HG03378 (cell line): ENCODE data around the gene ULBP3.

Experiments used
- ATAC-seq: cut with Tn5 transposase; IDR thresholded peaks from one replicate; pipeline ENCODE4 v1.9.1; 2021; ENCODE audit warnings: mild to moderate bottlenecking, moderate library complexity; ENCODE audit not compliant: unreplicated experiment

Gene ULBP3

DNA sequence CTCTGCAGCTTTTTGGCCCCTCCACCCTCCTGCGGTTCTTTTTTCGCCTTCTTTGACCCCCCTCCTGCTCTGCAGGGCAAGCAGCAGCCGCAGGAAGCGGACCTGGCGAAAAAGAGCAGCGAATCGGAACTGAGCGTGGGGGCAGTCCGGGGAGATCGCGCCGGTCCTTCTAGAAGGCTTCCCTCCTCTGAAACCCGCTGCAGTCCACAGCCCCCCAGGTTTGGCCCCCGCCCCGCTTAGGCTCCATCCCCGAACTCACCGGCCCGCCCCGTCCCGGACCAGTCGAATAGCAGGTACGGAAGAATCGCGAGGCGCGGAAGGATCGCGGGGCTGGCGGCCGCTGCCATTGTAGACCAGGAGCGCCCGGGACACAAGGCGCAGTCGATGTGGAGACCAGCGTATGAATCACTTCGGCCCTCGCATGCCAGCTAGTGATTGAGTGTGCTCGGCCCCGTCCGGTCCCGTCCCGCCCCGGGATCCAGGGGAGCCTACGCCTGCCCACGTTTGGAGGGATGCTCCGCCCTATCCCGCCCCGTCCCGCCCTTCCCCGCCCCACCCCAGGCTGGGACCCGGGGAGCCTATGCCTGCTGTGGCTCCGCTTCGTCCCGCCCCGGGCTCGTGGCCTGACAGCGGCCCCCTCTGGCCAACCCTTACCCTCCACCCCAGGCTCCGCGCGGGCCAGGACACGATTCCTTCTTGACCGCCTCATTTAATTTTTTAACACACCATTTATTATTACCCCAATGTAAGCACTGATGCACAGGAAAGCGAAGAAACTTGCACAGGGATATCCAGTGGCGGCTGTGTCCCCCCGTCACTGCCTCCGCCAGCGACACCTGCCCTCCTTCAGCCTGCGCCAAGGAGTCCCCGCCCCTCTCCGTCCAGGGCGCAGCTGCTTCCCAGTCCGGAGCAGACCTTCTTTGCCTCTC is at the start of gene ULBP3:
Gene ULBP3 (minus strand): TSS at position 402 of the 929 bp plus-strand sequence. CDS start 55 bp downstream, at position 347.
- no peak for ATAC-seq

DNA sequence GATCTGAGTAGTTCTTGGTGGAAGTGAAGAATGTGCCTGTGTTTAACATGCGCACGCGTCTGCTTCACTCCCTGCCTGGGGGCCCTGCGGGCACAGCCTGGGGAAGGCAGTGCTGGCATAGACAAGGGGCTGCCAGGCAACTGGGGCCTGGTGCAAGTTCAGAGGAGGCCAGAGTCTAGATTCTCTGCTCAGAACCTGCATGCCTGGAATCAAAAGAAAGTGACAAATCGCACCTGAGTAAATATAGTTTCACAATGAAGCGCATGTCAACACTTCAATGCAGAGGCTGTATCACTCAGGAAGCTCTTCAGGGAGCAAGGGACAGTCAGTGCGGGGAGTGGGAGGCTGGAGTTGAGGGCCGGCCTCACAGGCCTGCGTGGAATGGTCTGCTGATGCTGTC is 49.7 kb upstream of the ULBP3 start:
- ATAC-seq, result no peak

DNA sequence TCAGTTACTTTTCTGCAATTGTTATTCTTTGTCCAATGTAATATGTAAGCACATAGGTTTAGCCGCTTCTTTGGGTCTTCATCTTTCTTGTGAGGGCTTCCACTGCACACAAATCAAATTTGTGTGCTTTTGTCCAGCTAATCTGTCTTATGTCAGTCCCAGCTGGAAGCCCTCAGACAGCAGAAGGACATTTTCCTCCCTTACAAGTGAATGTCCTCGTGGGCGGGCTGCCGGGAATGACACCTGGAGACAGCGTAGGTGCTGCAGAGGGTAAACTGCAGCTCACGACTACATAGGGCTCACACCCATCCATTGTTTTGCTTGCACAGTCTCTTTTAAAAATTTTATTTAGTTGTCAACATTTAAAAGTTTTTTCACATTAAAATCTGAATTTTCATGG is 49.3 kb upstream of the ULBP3 start:
- no peak for ATAC-seq

DNA sequence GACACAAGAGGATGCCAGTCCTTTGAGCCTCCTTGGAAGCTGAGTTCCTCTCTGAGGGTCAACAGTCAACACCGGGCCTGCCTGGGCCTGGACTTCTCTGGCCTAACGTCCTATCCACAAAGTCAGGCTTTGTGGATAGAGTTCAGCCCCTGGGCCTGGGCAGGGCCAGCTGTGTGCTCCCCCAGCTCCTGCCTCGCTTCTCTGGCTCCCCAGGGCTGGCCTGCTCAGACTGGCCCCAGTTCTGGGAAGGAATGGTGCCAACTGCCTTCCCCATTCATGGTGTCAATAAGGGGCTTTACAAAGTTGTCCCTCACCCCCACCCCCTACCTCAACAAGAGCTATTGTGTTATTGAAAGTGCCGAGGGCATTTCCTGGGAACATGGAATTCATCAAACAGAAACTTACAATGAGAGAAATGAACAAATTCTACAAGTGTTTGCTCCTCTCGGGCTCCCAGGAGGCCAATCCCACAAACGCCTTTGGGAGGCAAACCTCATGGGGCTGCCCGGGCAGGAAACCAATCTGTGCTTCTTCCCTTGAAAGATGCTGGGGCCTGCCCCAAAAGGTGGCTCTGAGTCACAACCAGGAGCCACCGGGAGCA is 47.4 kb upstream of the ULBP3 start:
- ATAC-seq, result no peak

DNA sequence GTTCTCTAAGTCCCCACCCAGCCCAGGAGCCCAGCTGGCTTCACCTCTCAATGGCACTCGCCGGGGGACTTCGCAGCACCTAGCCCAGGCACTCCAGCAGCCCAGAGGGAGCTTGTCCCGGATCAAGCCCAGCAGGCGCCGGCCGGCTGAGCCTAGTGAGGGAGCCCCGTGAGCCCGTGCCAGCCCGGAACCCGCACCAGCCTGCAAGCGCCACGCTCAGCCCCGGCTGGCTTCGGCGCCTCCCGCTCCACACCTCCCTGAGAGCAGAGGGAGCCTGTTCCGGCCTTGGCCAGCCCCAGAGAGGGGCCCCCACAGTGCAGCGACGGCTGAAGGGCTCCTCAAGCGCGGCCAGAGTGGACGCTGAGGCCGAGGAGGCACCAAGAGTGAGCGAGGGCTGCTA is 46.8 kb upstream of the ULBP3 start:
- ATAC-seq, result no peak

DNA sequence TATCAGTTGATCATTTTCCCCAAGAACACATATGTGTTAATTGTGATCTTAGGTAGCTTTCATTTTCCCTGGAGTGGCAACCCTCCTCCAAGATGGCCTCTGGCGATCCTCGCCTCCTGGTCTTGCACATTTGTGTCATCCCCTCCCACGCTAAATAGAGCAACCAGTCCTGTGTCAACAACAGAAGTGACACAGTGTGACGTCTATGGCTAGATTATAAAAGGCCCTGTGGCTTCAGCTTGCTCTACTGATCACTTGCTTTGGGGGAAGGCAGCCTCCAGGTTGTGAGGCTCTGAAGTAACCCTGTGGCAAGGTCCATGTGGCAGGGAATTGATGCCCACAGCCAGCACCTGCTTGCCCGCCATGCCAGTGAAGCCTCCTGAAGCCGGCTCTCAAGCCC is 43.3 kb upstream of the ULBP3 start:
- no peak for ATAC-seq

DNA sequence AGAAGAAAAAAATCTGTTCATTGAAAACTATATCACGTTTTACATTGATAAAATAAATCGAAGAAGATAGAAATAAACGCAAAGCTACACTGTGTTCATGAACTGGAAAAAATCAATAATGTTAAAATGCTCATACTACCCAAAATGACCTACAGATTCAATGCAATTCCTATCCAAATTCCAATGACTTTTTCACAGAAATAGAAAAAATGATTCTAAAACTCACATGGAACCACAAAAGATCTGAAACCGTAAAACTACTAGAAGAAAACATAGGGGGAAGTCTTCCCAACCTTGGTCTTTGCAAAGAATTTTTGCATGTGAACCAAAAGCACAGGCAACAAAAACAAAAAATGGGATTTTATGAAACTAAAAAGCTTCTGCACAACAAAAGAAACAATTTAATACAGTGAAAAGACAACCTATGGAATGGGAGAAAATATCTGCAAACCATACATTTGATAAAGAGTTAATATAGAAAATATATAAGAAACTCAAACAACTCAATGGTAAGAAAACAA is 33.9 kb upstream of the ULBP3 start:
- ATAC-seq, result no peak

DNA sequence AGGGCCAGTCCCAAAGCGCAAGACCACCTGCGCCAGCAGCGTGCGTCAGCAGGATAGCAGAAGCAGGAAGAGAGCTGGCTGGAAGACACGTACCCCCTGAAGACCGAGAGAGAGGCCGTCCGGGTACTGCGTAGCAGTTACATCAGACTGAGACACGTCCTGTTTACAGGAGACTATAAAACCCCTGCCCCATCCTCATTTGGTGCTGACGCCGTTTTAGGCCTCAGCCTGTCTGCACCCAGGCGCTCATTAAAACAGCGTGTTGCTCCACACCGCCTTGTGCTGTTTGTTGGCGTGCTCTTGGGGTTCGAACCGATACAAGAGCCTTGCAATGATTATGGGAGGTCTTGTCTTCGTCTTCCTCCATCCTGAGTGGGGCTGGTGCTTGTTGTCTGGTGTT is 31.8 kb upstream of the ULBP3 start:
- ATAC-seq, result no peak

DNA sequence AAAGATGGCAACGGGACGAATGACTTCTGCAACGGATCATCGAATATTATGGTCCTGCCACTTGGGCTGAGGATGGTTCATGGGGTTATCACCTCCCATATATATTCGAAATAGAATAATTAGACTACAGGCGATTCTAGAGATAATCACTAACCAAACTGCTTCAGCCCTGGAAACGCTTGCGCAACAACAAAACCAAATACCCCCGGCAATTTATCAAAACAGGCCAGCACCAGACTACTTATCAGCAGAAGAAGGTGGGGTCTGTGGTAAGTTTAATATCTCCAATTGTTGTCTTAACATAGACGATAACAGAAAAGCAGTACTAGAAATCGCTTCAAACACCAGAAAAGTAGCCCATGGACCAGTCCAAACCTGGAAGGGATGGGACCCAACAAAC is 31.0 kb upstream of the ULBP3 start:
- no peak for ATAC-seq

DNA sequence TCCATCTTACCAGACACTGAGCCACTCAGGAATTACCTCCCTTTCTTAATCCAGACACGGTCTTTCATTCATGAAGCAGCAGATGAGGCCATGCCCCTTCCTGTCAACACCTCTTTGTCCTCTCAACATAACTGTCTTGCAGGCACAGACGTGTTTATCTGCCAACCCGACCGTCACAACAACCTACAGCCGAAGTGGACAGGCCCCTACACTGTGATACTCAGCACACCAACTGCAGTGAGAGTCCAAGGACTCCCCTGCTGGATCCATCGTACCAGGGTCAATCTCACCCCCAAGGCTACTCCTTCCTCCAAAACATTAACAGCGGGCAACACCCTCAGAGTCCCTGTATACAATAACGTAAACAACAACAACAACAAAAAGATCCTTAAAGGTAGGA is 30.6 kb upstream of the ULBP3 start:
- ATAC-seq, result no peak

DNA sequence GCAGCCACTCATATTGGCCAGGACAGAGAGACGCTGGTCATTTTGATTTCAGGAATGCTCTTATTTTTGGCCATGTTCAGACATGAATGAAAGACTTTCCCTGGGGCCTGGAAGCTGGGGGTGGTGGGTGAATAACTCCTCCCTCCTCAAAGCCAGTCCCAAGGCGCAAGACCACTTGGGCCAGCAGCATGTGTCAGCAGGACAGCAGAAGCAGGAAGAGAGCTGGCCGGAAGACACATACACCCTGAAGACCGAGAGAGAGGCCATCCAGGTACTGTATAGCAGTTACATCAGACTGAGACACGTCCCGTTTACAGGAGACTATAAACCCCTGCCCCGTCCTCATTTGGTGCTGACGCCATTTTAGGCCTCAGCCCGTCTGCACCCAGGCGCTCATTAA is 29.2 kb upstream of the ULBP3 start:
- ATAC-seq, result no peak

DNA sequence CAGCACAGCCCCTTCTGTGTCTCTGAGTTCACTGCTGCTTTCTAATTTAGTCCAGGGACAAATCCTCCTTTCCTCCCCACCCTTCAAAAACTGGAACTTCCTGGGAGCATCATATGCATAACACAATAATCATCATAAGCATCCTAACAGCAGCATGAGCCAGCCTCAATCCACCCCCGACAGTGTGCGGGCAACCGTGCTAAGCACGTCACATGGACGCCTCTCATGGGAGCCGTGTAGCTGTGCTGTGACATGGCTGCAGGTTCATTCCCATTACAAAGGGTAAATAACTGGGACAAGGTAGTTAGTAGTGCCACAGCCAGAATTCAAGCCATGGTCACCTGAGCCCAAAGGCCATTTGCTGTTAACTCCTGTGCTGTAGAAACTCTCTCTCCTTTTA is 24.5 kb upstream of the ULBP3 start:
- ATAC-seq, result no peak

DNA sequence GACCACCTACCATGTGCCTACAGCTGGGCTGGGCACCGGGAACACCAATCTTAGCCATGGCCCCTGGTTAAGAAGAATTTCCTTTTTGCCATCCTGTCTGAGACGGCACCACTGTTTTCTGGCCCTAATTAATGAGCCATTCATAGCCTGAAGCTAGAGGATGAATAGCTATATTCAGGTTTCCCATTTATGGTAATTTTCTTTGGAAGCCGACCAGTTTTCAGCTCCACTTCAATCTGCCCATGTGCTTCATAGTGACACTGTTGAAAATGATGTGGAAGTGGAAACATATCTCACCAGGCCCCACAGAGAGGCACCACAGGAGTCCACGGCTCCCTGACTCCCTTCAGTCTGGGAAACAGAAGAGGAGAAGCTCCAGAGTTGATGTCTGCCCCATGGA is 22.6 kb upstream of the ULBP3 start:
- ATAC-seq, result no peak

DNA sequence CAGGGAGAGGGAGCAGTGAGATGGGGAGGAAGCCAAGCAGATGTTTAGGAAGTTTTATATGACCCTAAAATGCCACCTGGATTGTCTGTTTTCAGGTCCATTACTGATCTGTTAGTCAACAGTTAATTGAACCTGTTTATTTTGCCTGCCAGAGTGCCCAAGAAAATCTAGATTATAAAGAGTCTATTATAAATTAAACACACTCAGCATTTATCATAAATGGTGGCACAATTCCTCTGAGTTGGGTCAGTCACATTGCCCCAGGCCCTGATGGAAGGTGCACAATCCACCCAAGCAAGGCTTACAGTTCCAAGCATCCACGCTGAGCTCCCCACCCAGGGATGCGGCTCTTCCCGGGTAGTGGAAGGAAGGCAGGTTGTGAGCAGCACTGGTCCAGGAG is 21.4 kb upstream of the ULBP3 start:
- ATAC-seq, result no peak

DNA sequence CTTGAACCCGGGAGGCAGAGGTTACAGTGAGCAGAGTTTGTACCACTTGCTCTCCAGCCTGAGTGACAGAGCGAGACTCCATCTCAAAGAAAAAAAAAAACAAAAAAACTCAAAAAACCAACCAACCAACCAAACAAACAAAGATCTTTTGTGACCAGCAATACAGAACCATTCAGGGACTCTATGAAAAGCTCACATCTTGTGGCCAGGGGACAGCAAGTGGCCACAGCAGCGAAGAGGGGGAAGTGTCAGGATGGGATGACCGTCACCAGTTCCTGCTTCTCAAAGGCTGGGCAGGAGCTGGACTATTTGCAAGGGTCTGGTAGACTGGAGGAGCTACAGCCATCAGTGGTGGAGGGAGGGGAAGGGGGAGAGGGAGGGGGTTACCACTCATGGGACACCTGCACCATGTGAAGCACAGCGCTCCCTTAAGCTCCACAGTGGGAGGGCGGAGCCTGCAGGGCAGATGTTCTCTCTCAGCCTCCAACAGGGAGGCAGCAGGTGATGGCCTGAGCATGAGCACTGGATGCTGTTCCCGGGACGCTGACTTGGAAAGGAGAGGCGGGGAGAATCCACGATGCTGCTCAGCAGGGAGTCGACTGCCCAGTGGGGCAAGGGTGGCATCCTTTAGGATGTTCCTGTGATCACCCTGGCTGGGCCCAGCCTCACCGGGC is 19.7 kb upstream of the ULBP3 start:
- ATAC-seq, result no peak

DNA sequence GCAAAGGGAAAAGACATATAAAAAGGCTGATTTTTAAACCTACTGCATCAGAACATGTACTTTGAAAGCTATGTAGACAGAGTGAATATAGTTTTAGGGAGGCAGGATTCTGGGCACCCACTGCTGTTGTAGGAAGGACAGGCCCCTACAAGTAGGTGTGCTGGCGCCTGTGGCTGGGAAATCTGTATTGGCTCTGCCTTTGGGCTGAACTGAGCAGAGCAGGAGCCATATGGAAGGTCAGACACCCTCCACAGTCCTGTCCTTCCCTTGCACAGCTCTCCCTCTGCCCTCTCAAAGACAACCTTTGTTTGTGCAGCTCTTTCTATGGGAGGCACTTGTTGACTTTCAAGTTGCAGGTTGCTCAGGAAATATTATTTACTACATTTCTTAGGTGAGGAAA is 18.4 kb upstream of the ULBP3 start:
- no peak for ATAC-seq

DNA sequence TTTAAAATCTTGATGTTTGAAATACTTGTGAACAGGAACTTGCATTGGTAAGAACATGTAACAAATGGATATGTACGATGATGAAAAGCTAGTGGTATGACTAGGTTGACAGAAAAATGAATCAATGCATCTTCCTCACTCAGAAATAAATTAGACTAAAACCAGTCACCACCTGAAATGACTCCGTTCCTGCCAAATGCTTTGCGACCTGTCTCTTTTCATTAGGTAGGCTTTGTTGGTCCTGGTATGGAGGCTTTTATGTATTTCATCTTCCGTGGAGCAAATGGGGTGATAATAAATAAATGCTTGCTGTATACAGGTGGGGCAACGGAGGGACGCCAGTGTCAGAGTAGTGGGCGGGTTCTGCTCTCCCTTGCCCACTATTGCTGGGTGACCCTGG is 17.1 kb upstream of the ULBP3 start:
- ATAC-seq, result no peak

DNA sequence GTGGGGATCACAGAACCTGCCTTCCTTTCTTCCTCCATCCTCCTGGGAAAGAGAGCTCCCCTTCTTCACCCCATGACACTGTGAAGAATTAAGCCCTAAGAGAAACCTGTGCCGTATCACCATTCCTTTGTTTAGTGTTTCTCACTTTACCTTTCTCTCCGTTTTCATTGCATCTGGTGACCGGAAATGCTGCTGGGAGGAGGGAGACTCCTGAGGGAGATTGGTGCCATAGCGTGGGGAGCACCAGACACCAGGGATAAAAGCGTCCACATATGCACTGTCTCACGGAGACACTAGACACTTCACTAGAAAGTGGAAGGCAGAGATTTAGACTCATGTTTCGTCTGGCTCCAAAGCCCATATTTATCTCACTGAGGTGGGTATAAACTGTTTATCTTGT is 15.5 kb upstream of the ULBP3 start:
- ATAC-seq, result no peak

DNA sequence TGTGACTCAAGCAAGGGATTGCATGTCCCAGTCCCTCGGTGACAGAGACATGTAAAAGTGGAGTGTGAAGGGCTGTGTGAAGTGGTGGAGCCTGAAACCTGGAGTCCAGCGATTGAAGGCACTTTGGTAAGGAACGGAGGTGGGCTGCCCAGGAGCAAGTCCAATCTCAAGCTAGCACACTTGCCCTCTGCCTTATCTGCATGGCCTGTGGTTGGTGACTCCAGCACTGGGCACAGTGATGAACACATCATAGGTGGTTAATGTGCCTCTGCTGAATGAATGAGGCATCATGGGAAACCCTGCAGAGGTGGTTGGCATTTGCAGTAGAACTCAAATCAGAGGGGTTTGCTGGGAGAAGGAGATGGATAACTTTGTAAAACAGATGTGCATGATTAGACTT is 14.9 kb upstream of the ULBP3 start:
- ATAC-seq, result no peak

DNA sequence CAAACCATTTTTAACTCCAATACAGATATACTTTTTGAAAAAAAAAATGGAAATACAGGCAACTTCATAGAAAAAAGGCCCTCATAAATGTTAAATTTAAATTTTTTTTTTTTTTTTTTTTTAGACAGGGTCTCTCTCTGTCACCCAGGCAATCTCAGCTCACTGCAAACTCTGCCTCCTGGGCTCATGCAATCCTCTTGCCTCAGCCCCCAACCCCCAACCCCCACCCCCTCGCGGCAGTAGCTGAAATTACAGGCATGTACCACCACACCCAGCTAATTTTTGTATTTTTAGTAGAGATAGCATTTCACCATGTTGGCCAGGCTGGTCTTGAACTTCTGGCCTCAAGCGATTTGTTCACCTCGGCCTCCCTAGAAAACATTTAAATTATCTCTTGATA is 12.8 kb upstream of the ULBP3 start:
- ATAC-seq, result no peak

DNA sequence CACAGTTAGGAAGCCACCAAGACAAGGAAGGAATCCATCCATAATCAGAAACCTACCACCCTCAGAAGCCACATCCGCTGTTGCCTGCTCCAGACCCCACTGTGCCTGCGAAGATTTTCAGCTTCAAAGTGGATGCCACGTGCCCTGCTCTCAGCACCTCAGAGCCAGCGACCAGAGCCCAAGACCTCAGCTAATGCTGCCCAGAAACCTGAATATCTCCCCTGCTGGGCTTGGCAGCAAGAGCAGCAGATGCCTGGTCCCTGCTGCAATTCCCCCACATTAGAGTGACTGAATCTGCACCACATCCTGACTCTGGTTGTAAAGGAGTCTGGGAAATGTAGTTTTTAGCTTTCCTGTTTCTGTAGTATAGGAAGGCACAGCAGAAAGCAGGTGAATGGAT is 10.7 kb upstream of the ULBP3 start:
- ATAC-seq, result no peak

DNA sequence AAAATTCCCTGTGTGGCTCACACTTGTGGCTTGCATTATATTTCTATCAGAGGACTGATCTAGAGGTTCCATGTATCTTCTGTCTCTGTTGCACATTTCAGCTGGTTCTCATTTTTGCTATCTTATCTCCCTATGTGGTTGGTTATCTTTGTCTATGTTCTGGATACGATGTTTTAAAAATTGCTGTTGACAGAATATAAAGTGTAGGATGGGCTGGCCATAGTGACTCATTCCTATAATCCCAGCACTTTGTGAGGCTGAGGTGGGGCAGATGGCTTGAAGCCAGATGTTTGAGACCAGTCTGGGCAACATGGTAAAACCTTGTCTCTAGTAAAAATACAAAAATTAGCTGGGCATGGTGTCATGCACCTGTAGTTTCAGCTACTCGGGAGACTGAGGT is 9.9 kb upstream of the ULBP3 start:
- no peak for ATAC-seq
